GM23248 (cell line): ENCODE measurements around the gene PPP4R1. TPM values are rescaled to one million over a fixed set of nuclear protein-coding genes. Genes with fewer than 3 reads are reported as not detected.

ENCODE experiments used
- DNase-seq: peaks from one replicate; pipeline ENCODE4 v3.0.0-alpha.2; 2015
- H2AFZ ChIP-seq: fragments of 200-600 bp; sonication (generic); 2 replicates; pipeline ENCODE4 v1.6.1; 2016; ENCODE audit warnings: antibody characterized with exemption
- H3F3A ChIP-seq: fragments of 200-600 bp; sonication (generic); 2 replicates; pipeline ENCODE4 v1.6.1; 2016; ENCODE audit warnings: mild to moderate bottlenecking, antibody characterized with exemption, mixed run types; ENCODE audit not compliant: insufficient read depth
- H3K27ac ChIP-seq: fragments of 200-600 bp; sonication (generic); 2 replicates; pipeline ENCODE4 v1.5.1; 2016; ENCODE audit warnings: mild to moderate bottlenecking
- H3K27me3 ChIP-seq: fragments of 200-600 bp; sonication (generic); replicated peaks from 2 replicates; pipeline ENCODE4 v1.6.1; 2016; ENCODE audit warnings: mild to moderate bottlenecking; ENCODE audit not compliant: insufficient read depth
- H3K36me3 ChIP-seq: fragments of 200-600 bp; sonication (generic); 2 replicates; pipeline ENCODE4 v1.6.1; 2016; ENCODE audit warnings: low read depth, mild to moderate bottlenecking
- H3K4me1 ChIP-seq: fragments of 200-600 bp; sonication (generic); 2 replicates; pipeline ENCODE4 v1.6.1; 2016; ENCODE audit warnings: mild to moderate bottlenecking; ENCODE audit not compliant: insufficient read depth
- H3K4me2 ChIP-seq: fragments of 200-600 bp; sonication (generic); one replicate; pipeline ENCODE4 v1.6.1; 2016; ENCODE audit warnings: mild to moderate bottlenecking; ENCODE audit not compliant: unreplicated experiment
- H3K4me3 ChIP-seq: fragments of 200-600 bp; sonication (generic); 2 replicates; pipeline ENCODE4 v1.5.1; 2016; ENCODE audit warnings: mild to moderate bottlenecking
- H3K79me2 ChIP-seq: fragments of 200-600 bp; sonication (generic); 2 replicates; pipeline ENCODE4 v1.6.1; 2016; ENCODE audit warnings: mild to moderate bottlenecking; ENCODE audit not compliant: insufficient read depth
- H3K9ac ChIP-seq: fragments of 200-600 bp; sonication (generic); 2 replicates; pipeline ENCODE4 v1.6.1; 2016; ENCODE audit warnings: mild to moderate bottlenecking
- H3K9me2 ChIP-seq: fragments of 200-600 bp; sonication (generic); 2 replicates; pipeline ENCODE4 v1.6.1; 2016; ENCODE audit warnings: mixed run types, mild to moderate bottlenecking, moderate library complexity; ENCODE audit not compliant: insufficient read depth
- H3K9me3 ChIP-seq: fragments of 200-600 bp; sonication (generic); one replicate; pipeline ENCODE4 v1.6.1; 2017; ENCODE audit warnings: low read depth
- H4K20me1 ChIP-seq: fragments of 200-600 bp; sonication (generic); 2 replicates; pipeline ENCODE4 v1.6.0; 2016; ENCODE audit not compliant: insufficient read depth
- EZH2 ChIP-seq: fragments of 200-600 bp; sonication (generic); IDR thresholded peaks from 2 replicates; pipeline ENCODE4 v1.6.1; 2018; ENCODE audit warnings: antibody characterized with exemption, mild to moderate bottlenecking; ENCODE audit not compliant: insufficient read depth, poor library complexity, severe bottlenecking
- EZH2phosphoT487 ChIP-seq: fragments of 200-600 bp; sonication (generic); IDR thresholded peaks from 2 replicates; pipeline ENCODE4 v1.6.1; 2018; ENCODE audit warnings: antibody characterized with exemption, moderate library complexity, mild to moderate bottlenecking, low read depth; ENCODE audit not compliant: insufficient read depth
- WGBS, 2 experiments: methylation state at CpG; one replicate each; pipeline ENCODE4 v1.1.6; 2015 to 2017; ENCODE audit warnings: low lambda C conversion rate in 2 of 2, low coverage in 1 of 2; ENCODE audit errors: missing lambda C conversion rate in 2 of 2; 5-methylcytosine and 5-hydroxymethylcytosine counted together
- in situ Hi-C: fragments of 300-500 bp; cut with MboI; formaldehyde crosslinking; loops from 2 replicates; pipeline ENCODE4 v1.15.0; 2020
- polyA plus RNA-seq: library from polyadenylated mRNA; unstranded; fragments of >200 nt; fragmentation: Nextera tagmentation; extraction: Ambion mirVana; gene quantifications from 2 replicates; pipeline ENCODE4 v1.2.1, GENCODE V29; 2016
- total RNA-seq: library from RNA; depleted of rRNA; stranded (reverse); fragments of >200 nt; shearing (Covaris generic); gene quantifications from 2 replicates; pipeline ENCODE4 v1.2.3, GENCODE V29; 2014

Gene PPP4R1
- total and polyA plus RNA-seq, 2 experiments from 2014 or later = 33.0 to 97.9 TPM

- Histone ChIP-seq H4K20me1 (no peaks in the 10 kb centered on the region), H3K79me2 (no peaks in the 10 kb centered on the region), H2AFZ (no peak overlapping the region), H3K4me2 (no peak overlapping the region), H3K9me2 (no peaks in the 10 kb centered on the region), H3K9me3 (no peaks in the 10 kb centered on the region), H3K27ac (no peak overlapping the region), H3F3A (peaks cover 7% of the 10 kb centered on the region), H3K36me3 (no peaks in the 10 kb centered on the region), H3K9ac (no peak overlapping the region), H3K4me1 (peaks cover 18% of the 10 kb centered on the region), H3K27me3 (no peaks in the 10 kb centered on the region), H3K4me3 (no peak overlapping the region)
- DNase-seq = no peak
- in situ Hi-C loops = no loop called here
- WGBS, 2 experiments = 72 to 80% methylated on average over 4 of the region's 4 CpGs
- no peak for TF ChIP-seq EZH2phosphoT487
- no peak for TF ChIP-seq EZH2
Observed at GRCh38 chr18:9638886-9639285, 24.5 kb upstream of the PPP4R1 start.

- in situ Hi-C loops = no loop called here
- peaks cover 2% of the 10 kb centered on the region; the same call in 1 of the 2 replicates for H3F3A ChIP-seq
- 80 to 83% methylated on average over 11 of the region's 11 CpGs for WGBS, 2 experiments
- no peak overlapping the region for H3K4me3 ChIP-seq
- no peak for TF ChIP-seq EZH2
- TF ChIP-seq EZH2phosphoT487 = no peak
- no peaks in the 10 kb centered on the region for H3K9me3 ChIP-seq
- H3K27ac ChIP-seq = 0 out of 2 replicates have a peak overlapping the region, but pooled peaks have one; percentile 8
- H3K4me1 ChIP-seq = peaks cover 12% of the 10 kb centered on the region
- no peak overlapping the region for H3K4me2 ChIP-seq
- no peaks in the 10 kb centered on the region for H3K9me2 ChIP-seq
- peak; percentile 51 for DNase-seq
- H3K27me3 ChIP-seq = no peaks in the 10 kb centered on the region
- H3K36me3 ChIP-seq = no peaks in the 10 kb centered on the region
- no peak overlapping the region; the same call in 1 of the 2 replicates for H2AFZ ChIP-seq
- no peak overlapping the region for H3K9ac ChIP-seq
- H3K79me2 ChIP-seq = no peaks in the 10 kb centered on the region
- no peaks in the 10 kb centered on the region for H4K20me1 ChIP-seq
Observed at GRCh38 chr18:9637036-9637767, 22.8 kb upstream of the PPP4R1 start.

- WGBS, 2 experiments = 91 to 93% methylated on average over 8 of the region's 8 CpGs
- Histone ChIP-seq H3K27ac (no peak overlapping the region), H4K20me1 (no peaks in the 10 kb centered on the region), H3K9me2 (no peaks in the 10 kb centered on the region), H3K4me2 (no peak overlapping the region), H3K79me2 (no peaks in the 10 kb centered on the region), H3K4me3 (no peak overlapping the region), H3K4me1 (peaks cover 24% of the 10 kb centered on the region), H3K27me3 (no peaks in the 10 kb centered on the region), H3K36me3 (no peaks in the 10 kb centered on the region), H2AFZ (no peak overlapping the region), H3K9me3 (no peaks in the 10 kb centered on the region), H3K9ac (no peak overlapping the region), H3F3A (peaks cover 4% of the 10 kb centered on the region; the same call in 1 of the 2 replicates)
- in situ Hi-C loops = no loop called here
- no peak for TF ChIP-seq EZH2phosphoT487
- no peak for TF ChIP-seq EZH2
- DNase-seq = no peak
Observed at GRCh38 chr18:9634856-9635255, 20.5 kb upstream of the PPP4R1 start.

- peak; percentile 93 for DNase-seq
- WGBS, 2 experiments = 30% methylated on average over 5 of the region's 5 CpGs
- no peaks in the 10 kb centered on the region for H4K20me1 ChIP-seq
- peak overlapping the region; percentile 29; the same call in 1 of the 2 replicates for H2AFZ ChIP-seq
- no peaks in the 10 kb centered on the region for H3K9me2 ChIP-seq
- peak overlapping the region; percentile 49 for H3K4me2 ChIP-seq
- peaks cover 18% of the 10 kb centered on the region; the same call in 1 of the 2 replicates for H3F3A ChIP-seq
- H3K36me3 ChIP-seq = no peaks in the 10 kb centered on the region
- no peaks in the 10 kb centered on the region for H3K27me3 ChIP-seq
- H3K4me3 ChIP-seq = 0 out of 2 replicates have a peak overlapping the region, but pooled peaks have one; percentile 9
- H3K27ac ChIP-seq = peak overlapping the region; percentile 60
- H3K9me3 ChIP-seq = no peaks in the 10 kb centered on the region
- in situ Hi-C loops = no loop called here
- H3K4me1 ChIP-seq = peaks cover 30% of the 10 kb centered on the region
- H3K9ac ChIP-seq = 0 out of 2 replicates have a peak overlapping the region, but pooled peaks have one; percentile 9
- TF ChIP-seq EZH2phosphoT487 (no peak), EZH2 (no peak)
- no peaks in the 10 kb centered on the region for H3K79me2 ChIP-seq
Observed at GRCh38 chr18:9631814-9632496, 17.6 kb upstream of the PPP4R1 start.
